Liver (tissue), 9 donors: ENCODE data around the gene PTPRN2. TPM values are rescaled to one million over a fixed set of nuclear protein-coding genes. Genes with fewer than 3 reads are reported as not detected.

ENCODE experiments used
- DNase-seq: peaks from one replicate; pipeline ENCODE4 v3.0.0-alpha.2; 2017; ENCODE audit warnings: low spot score
- H3K27ac ChIP-seq, 2 donors: one replicate each; pipeline ENCODE4 v1.7.0; 2013; ENCODE audit warnings: inconsistent platforms in 2 of 2, low read length in 2 of 2, control low read depth in 1 of 2, low read depth in 1 of 2, mild to moderate bottlenecking in 1 of 2
- H3K27me3 ChIP-seq, 4 donors: one replicate each; pipeline versions ENCODE4 v1.6.1 to v1.7.0; 2013; ENCODE audit warnings: low read length in 3 of 4, inconsistent platforms in 1 of 4, mild to moderate bottlenecking in 1 of 4, moderate library complexity in 1 of 4; ENCODE audit not compliant: control insufficient read depth in 4 of 4, insufficient read depth in 4 of 4
- H3K36me3 ChIP-seq, 4 donors: one replicate each; pipeline versions ENCODE4 v1.6.1 to v1.7.0; 2013; ENCODE audit warnings: low read length in 3 of 4, mild to moderate bottlenecking in 3 of 4, low read depth in 1 of 4, moderate library complexity in 1 of 4; ENCODE audit not compliant: control insufficient read depth in 4 of 4, insufficient read depth in 3 of 4
- H3K4me1 ChIP-seq, 4 donors: one replicate each; pipeline versions ENCODE4 v1.6.1 to v1.7.0; 2013; ENCODE audit warnings: low read length in 3 of 4, mild to moderate bottlenecking in 3 of 4, moderate library complexity in 1 of 4; ENCODE audit not compliant: control insufficient read depth in 4 of 4, insufficient read depth in 4 of 4
- H3K4me3 ChIP-seq, 3 donors: one replicate each; pipeline versions ENCODE4 v1.6.1 to v1.7.0; 2013; ENCODE audit warnings: low read length in 3 of 3, control low read depth in 1 of 3, low read depth in 1 of 3, mild to moderate bottlenecking in 1 of 3
- H3K9ac ChIP-seq, 2 donors: one replicate each; pipeline ENCODE4 v1.7.0; 2013; ENCODE audit warnings: low read length in 2 of 2, mild to moderate bottlenecking in 2 of 2, moderate library complexity in 2 of 2, control low read depth in 1 of 2, low read depth in 1 of 2
- H3K9me3 ChIP-seq, 4 donors: one replicate each; pipeline versions ENCODE4 v1.6.1 to v1.7.0; 2013; ENCODE audit warnings: low read length in 3 of 4; ENCODE audit not compliant: control insufficient read depth in 4 of 4
- EGR1 ChIP-seq, 2 donors: IDR thresholded peaks; 2 replicates each; pipeline ENCODE4 v1.6.1; 2016 to 2018; ENCODE audit warnings: antibody characterized with exemption in 2 of 2, low read depth in 2 of 2
- FOXA1 ChIP-seq: IDR thresholded peaks from 2 replicates; pipeline ENCODE4 v1.6.1; 2016; ENCODE audit warnings: antibody characterized with exemption
- FOXA2 ChIP-seq: IDR thresholded peaks from 2 replicates; pipeline ENCODE4 v1.6.1; 2016; ENCODE audit warnings: antibody characterized with exemption
- GABPA ChIP-seq, 2 donors: IDR thresholded peaks in 1 of 2; conservative IDR thresholded peaks in 1 of 2; 2 replicates each; pipeline ENCODE4 v1.6.1; 2016; ENCODE audit warnings: antibody characterized with exemption in 2 of 2, mild to moderate bottlenecking in 1 of 2, moderate library complexity in 1 of 2
- HNF4A ChIP-seq, 2 donors: conservative IDR thresholded peaks; 2 replicates each; pipeline ENCODE4 v1.6.1; 2016; ENCODE audit warnings: antibody characterized with exemption in 2 of 2, mild to moderate bottlenecking in 2 of 2
- HNF4G ChIP-seq: IDR thresholded peaks from 2 replicates; pipeline ENCODE4 v1.6.1; 2016; ENCODE audit warnings: antibody characterized with exemption
- NR2F2 ChIP-seq: IDR thresholded peaks from 2 replicates; pipeline ENCODE4 v1.6.1; 2016; ENCODE audit warnings: antibody characterized with exemption
- RXRA ChIP-seq, 2 donors: IDR thresholded peaks; 2 replicates each; pipeline ENCODE4 v1.6.1; 2017 to 2018; ENCODE audit warnings: antibody characterized with exemption in 2 of 2, mild to moderate bottlenecking in 1 of 2
- TAF1 ChIP-seq: conservative IDR thresholded peaks from 2 replicates; pipeline ENCODE4 v1.6.1; 2016; ENCODE audit warnings: antibody characterized with exemption, mild to moderate bottlenecking
- YY1 ChIP-seq: IDR thresholded peaks from 2 replicates; pipeline ENCODE4 v1.6.1; 2016; ENCODE audit warnings: antibody characterized with exemption, mild to moderate bottlenecking
- ZBTB33 ChIP-seq: IDR thresholded peaks from 2 replicates; pipeline ENCODE4 v1.6.1; 2016; ENCODE audit warnings: antibody characterized with exemption
- WGBS: extraction: QIAGEN DNeasy Blood & Tissue Kit; methylation state at CpG from one replicate; pipeline ENCODE4 v1.1.7; 2013; 5-methylcytosine and 5-hydroxymethylcytosine counted together
- polyA plus RNA-seq, 2 donors: library from polyadenylated mRNA; stranded (reverse) in 1 of 2; unstranded in 1 of 2; fragments of 200-250 nt in 1 of 2; fragments of >200 nt in 1 of 2; fragmentation: Nextera tagmentation in 1 of 2; extraction: Ambion mirVana in 1 of 2; gene quantifications; one replicate each; pipeline versions ENCODE4 v1.2.1 to v1.2.3, GENCODE V29; 2013 to 2015
- total RNA-seq, 2 donors: library from RNA; depleted of rRNA; stranded (reverse); fragments of >200 nt; gene quantifications; one replicate each; pipeline ENCODE4 v1.2.3, GENCODE V29; 2014
- TF ChIP-seq, protein P1 (sequence below): IDR thresholded peaks from 2 replicates; pipeline ENCODE4 v1.6.1; 2016; ENCODE audit warnings: antibody characterized with exemption
- TF ChIP-seq, protein P2 (sequence below): IDR thresholded peaks from 2 replicates; pipeline ENCODE4 v1.6.1; 2016; ENCODE audit warnings: antibody characterized with exemption, mild to moderate bottlenecking
- TF ChIP-seq, protein P3 (sequence below): IDR thresholded peaks from 2 replicates; pipeline ENCODE4 v1.6.1; 2016; ENCODE audit warnings: antibody characterized with exemption
- donor health status: healthy.
- donor health status: healthy.
- donor health status: healthy.
- donor health status: healthy.
- donor health status: healthy.

PTPRN2 gene
- total and polyA plus RNA-seq, 4 donors = 0.75 to 1.9 (median 1.1) TPM

GRCh38 chr7:158505683-158506082 is 81.9 kb downstream of the PTPRN2 start:
- WGBS = 92% methylated on average over 14 of the region's 14 CpGs
- Histone ChIP-seq H3K4me3 (no peak overlapping the region), H3K9ac (no peak overlapping the region), H3K27ac (no peak overlapping the region), H3K9me3 (peaks cover 3 to 27% (median 5%) of the 10 kb centered on the region in 4 donors), H3K36me3 (no peaks in the 10 kb centered on the region), H3K4me1 (no peaks in the 10 kb centered on the region), H3K27me3 (no peaks in the 10 kb centered on the region)
- no peak for DNase-seq
- TF ChIP-seq RXRA (IDR thresholded peaks at IDR 0.05) (no peak), FOXA1 (no peak), FOXA2 (no peak), HNF4G (no peak), HNF4A (conservative IDR thresholded peaks at IDR 0.05) (no peak), ZBTB33 (no peak), NR2F2 (no peak), YY1 (no peak), TAF1 (no peak)
- TF ChIP-seq, protein P1, sequence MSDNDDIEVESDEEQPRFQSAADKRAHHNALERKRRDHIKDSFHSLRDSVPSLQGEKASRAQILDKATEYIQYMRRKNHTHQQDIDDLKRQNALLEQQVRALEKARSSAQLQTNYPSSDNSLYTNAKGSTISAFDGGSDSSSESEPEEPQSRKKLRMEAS = no peak
- TF ChIP-seq, protein P2, sequence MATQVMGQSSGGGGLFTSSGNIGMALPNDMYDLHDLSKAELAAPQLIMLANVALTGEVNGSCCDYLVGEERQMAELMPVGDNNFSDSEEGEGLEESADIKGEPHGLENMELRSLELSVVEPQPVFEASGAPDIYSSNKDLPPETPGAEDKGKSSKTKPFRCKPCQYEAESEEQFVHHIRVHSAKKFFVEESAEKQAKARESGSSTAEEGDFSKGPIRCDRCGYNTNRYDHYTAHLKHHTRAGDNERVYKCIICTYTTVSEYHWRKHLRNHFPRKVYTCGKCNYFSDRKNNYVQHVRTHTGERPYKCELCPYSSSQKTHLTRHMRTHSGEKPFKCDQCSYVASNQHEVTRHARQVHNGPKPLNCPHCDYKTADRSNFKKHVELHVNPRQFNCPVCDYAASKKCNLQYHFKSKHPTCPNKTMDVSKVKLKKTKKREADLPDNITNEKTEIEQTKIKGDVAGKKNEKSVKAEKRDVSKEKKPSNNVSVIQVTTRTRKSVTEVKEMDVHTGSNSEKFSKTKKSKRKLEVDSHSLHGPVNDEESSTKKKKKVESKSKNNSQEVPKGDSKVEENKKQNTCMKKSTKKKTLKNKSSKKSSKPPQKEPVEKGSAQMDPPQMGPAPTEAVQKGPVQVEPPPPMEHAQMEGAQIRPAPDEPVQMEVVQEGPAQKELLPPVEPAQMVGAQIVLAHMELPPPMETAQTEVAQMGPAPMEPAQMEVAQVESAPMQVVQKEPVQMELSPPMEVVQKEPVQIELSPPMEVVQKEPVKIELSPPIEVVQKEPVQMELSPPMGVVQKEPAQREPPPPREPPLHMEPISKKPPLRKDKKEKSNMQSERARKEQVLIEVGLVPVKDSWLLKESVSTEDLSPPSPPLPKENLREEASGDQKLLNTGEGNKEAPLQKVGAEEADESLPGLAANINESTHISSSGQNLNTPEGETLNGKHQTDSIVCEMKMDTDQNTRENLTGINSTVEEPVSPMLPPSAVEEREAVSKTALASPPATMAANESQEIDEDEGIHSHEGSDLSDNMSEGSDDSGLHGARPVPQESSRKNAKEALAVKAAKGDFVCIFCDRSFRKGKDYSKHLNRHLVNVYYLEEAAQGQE = no peak
- TF ChIP-seq, protein P3, sequence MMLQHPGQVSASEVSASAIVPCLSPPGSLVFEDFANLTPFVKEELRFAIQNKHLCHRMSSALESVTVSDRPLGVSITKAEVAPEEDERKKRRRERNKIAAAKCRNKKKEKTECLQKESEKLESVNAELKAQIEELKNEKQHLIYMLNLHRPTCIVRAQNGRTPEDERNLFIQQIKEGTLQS = no peak

GRCh38 chr7:158502068-158502750 is 85.4 kb downstream of the PTPRN2 start:
- Histone ChIP-seq H3K9ac (no peak overlapping the region), H3K27me3 (no peaks in the 10 kb centered on the region), H3K4me3 (no peak overlapping the region), H3K4me1 (no peaks in the 10 kb centered on the region), H3K9me3 (peaks cover 3 to 23% (median 4%) of the 10 kb centered on the region in 4 donors), H3K27ac (no peak overlapping the region), H3K36me3 (no peaks in the 10 kb centered on the region)
- no peak for DNase-seq
- 79% methylated on average over 11 of the region's 11 CpGs for WGBS
- TF ChIP-seq EGR1 (IDR thresholded peaks at IDR 0.05; ENCODE audit: low read depth in 2 of 2) = no peak
- no peak for TF ChIP-seq GABPA (IDR thresholded peaks at IDR 0.05 in 1 of 2, conservative IDR thresholded peaks at IDR 0.05 in 1 of 2)
- TF ChIP-seq, protein P2 = no peak
- TF ChIP-seq FOXA1 = no peak
